Measurements from ENCODE around the gene CAT.

- TF ChIP-seq POLR2A (IDR thresholded peaks at IDR 0.05; ENCODE audit: low read depth, low read length) = no peak
- TF ChIP-seq SPI1 (IDR thresholded peaks at IDR 0.05; ENCODE audit: low read depth, low read length) = no peak
- TF ChIP-seq TAF1 (IDR thresholded peaks at IDR 0.05; ENCODE audit: low read depth, low read length) = no peak
- TF ChIP-seq POLR2AphosphoS5 (IDR thresholded peaks at IDR 0.05; ENCODE audit: low read depth, low read length) = no peak
- no peak for TF ChIP-seq POU2F2 (IDR thresholded peaks at IDR 0.05; ENCODE audit: low read depth, low read length)
- TF ChIP-seq PAX5 (IDR thresholded peaks at IDR 0.05; ENCODE audit: insufficient read depth, low read length, severe bottlenecking) = no peak
Measured at GRCh38 chr11:34431979-34432378, 6.8 kb upstream of the CAT start.
